Adrenal gland (tissue), 12 donors: ENCODE results near the gene SMIM29. TPM values are rescaled to one million over a fixed set of nuclear protein-coding genes. Genes with fewer than 3 reads are reported as not detected.

Experiments
- DNase-seq, 7 donors: peaks; one replicate each; pipeline ENCODE4 v3.0.0-alpha.2; 2019 to 2020
- H3K27ac ChIP-seq, 5 donors: fragments of 200-600 bp; sonication (generic) in 4 of 5; 1 replicate in 3 of 5; 2 replicates in 2 of 5; pipeline versions ENCODE4 v1.5.1 to v1.8.0; 2016 to 2020; ENCODE audit warnings: mild to moderate bottlenecking in 1 of 5
- H3K27me3 ChIP-seq: fragments of 200-600 bp; 2 replicates; pipeline ENCODE4 v1.8.0; 2021
- H3K36me3 ChIP-seq, 2 donors: fragments of 200-600 bp; replicated peaks in 1 of 2; 1 replicate in 1 of 2; 2 replicates in 1 of 2; pipeline versions ENCODE4 v1.5.1 to v1.8.0; 2018 to 2022
- H3K4me1 ChIP-seq, 2 donors: fragments of 200-600 bp; replicated peaks in 1 of 2; 1 replicate in 1 of 2; 2 replicates in 1 of 2; pipeline versions ENCODE4 v1.5.1 to v1.8.0; 2018 to 2021
- H3K4me3 ChIP-seq, 4 donors: fragments of 200-600 bp; sonication (generic) in 3 of 4; one replicate each; pipeline ENCODE4 v1.5.1; 2016 to 2018
- H3K9me3 ChIP-seq, 3 donors: fragments of 200-600 bp; sonication (generic) in 1 of 3; replicated peaks in 1 of 3; 1 replicate in 2 of 3; 2 replicates in 1 of 3; pipeline versions ENCODE4 v1.5.1 to v1.8.0; 2016 to 2021
- POLR2A ChIP-seq, 2 donors: fragments of 450-650 bp; IDR thresholded peaks; one replicate each; pipeline ENCODE4 v1.6.1; 2017; ENCODE audit warnings: antibody characterized with exemption in 2 of 2, mild to moderate bottlenecking in 2 of 2, moderate library complexity in 1 of 2
- WGBS, 4 donors: extraction: QIAGEN DNeasy Blood & Tissue Kit in 2 of 4; methylation state at CpG; one replicate each; pipeline versions ENCODE4 v1.1.5 to v1.1.7; 2013 to 2017; 5-methylcytosine and 5-hydroxymethylcytosine counted together
- intact Hi-C, 2 donors: fragments of 100-400 bp; cut with DNase I; formaldehyde crosslinking; loops; one replicate each; pipeline versions ENCODE4 v1.14.1 to v1.15.0; 2022 to 2023
- polyA plus RNA-seq, 3 donors: library from polyadenylated mRNA; stranded (reverse); fragments of 200-250 nt in 2 of 3; fragments of 350-450 nt in 1 of 3; fragmentation: Illumina TruSeq in 1 of 3; extraction: RNeasy Lipid Tissue Mini Kit (QIAGEN cat#74804) in 1 of 3; gene quantifications; one replicate each; pipeline ENCODE4 v1.2.3, GENCODE V29; 2013 to 2014
- total RNA-seq, 9 donors: library from RNA; depleted of rRNA in 4 of 9; stranded (reverse); fragments of >200 nt in 4 of 9; fragments of 120-200 nt in 1 of 9; fragmentation: NEBNext Ultra II Directional in 1 of 9; extraction: Animal tissue kit (Norgen Biotek cat#: 25700) in 1 of 9; gene quantifications; one replicate each; pipeline versions ENCODE4 v1.1.0 to v1.2.4, GENCODE V29; 2013 to 2023
- TF ChIP-seq, protein P1 (sequence below), 6 experiments: fragments of 450-650 bp in 4 of 6; fragments of 200-600 bp in 2 of 6; sonication (generic) in 1 of 6; IDR thresholded peaks; 1 replicate in 5 of 6; 2 replicates in 1 of 6; pipeline versions ENCODE4 v1.5.1 to v1.8.0; 2016 to 2021; ENCODE audit warnings: antibody characterized with exemption in 6 of 6, mild to moderate bottlenecking in 2 of 6, moderate library complexity in 1 of 6
- donor health status: healthy with polysubstance abuse.
- donor health status: Bipolar disorder and iron deficiency.
- donor health status: DM: yes; HTN: yes; CAD: no.
- donor health status: DM: no; HTN: no; CAD: no.
- donor health status: DM: no; HTN: no; CAD: no.
- donor health status: DM: yes; HTN: yes; CAD: no.

Gene SMIM29
- total and polyA plus RNA-seq, 12 donors: 9.7 to 122 (median 33.2) TPM

DNA sequence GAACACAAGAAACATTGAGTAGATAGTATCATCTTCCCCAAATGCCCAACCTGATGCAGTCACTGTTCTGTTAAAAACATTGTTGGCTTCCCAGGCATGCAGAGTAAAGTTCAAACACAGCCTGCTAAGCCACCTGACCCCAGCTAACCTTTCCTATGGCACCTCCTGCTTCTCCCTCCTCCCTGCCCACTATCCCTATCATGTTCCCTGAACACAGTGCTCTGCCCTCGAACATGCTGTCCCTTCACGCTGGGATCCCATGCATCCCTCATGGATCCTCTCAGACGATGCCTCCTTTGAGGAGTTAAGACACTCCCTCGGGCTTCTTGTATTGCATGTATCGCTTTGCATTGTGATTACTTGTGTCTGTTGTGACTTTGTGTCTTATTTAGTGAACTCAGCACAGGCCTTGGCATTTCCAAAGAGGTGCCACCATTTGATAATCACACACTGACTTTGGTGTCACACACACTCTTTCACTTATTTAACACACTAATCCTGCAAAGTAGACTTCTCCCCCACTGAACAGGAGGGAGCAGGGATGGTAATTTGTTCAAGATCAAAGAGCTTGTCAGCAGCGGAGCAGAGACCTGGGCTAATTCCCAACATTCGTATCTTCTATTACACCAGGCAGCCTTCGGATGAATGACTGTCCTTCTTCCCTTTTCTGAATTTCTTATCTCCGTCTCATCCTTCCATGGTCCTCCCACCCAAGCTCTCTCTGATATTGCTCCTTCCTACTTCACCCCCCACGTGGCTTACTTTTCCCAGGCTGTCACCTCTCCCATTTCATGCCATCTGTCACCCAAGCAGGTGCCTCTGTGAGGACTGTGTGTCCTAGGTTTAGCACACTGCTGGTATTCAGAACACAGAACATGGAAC, 28.3 kb upstream of the SMIM29 start:
- WGBS, 4 donors: 53 to 62% (median 55%) methylated on average over 10 of the region's 10 CpGs
- H3K4me1 ChIP-seq: peaks cover 0 to 6% of the 10 kb centered on the region in 2 donors
- H3K36me3 ChIP-seq: no peaks in the 10 kb centered on the region
- TF ChIP-seq, protein P1, sequence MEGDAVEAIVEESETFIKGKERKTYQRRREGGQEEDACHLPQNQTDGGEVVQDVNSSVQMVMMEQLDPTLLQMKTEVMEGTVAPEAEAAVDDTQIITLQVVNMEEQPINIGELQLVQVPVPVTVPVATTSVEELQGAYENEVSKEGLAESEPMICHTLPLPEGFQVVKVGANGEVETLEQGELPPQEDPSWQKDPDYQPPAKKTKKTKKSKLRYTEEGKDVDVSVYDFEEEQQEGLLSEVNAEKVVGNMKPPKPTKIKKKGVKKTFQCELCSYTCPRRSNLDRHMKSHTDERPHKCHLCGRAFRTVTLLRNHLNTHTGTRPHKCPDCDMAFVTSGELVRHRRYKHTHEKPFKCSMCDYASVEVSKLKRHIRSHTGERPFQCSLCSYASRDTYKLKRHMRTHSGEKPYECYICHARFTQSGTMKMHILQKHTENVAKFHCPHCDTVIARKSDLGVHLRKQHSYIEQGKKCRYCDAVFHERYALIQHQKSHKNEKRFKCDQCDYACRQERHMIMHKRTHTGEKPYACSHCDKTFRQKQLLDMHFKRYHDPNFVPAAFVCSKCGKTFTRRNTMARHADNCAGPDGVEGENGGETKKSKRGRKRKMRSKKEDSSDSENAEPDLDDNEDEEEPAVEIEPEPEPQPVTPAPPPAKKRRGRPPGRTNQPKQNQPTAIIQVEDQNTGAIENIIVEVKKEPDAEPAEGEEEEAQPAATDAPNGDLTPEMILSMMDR (IDR thresholded peaks at IDR 0.05): no peak
- TF ChIP-seq POLR2A (IDR thresholded peaks at IDR 0.05): no peak
- H3K4me3 ChIP-seq: no peak overlapping the region
- no peaks in the 10 kb centered on the region for H3K9me3 ChIP-seq
- intact Hi-C loops: no loop called here
- H3K27ac ChIP-seq: no peak overlapping the region
- no peaks in the 10 kb centered on the region for H3K27me3 ChIP-seq
- DNase-seq: no peak

DNA sequence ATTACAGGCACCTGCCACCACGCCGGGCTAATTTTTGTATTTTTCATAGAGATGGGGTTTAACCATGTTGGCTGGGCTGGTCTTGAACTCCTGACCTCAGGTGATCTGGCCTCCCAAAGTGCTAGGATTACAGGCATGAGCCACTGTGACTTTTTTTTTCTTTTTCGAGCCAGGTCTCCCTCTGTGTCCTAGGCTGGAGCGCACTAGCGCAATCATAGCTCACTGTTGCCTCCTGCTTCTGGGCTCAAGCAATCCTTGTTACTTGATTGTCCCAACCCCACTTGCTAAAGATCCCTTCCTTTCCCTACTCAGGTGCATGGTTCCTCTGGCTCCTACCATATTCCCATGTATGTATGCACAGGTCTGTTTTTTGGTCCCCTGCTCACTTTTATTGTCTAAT, 27.4 kb upstream of the SMIM29 start:
- no peak overlapping the region for H3K4me3 ChIP-seq
- no peaks in the 10 kb centered on the region for H3K27me3 ChIP-seq
- peaks cover 0 to 6% of the 10 kb centered on the region in 2 donors for H3K4me1 ChIP-seq
- no peak for TF ChIP-seq POLR2A (IDR thresholded peaks at IDR 0.05)
- TF ChIP-seq, protein P1 (IDR thresholded peaks at IDR 0.05): no peak
- no peak overlapping the region for H3K27ac ChIP-seq
- H3K36me3 ChIP-seq: no peaks in the 10 kb centered on the region
- WGBS, 4 donors: 85 to 99% (median 92%) methylated on average over 5 of the region's 5 CpGs
- H3K9me3 ChIP-seq: no peaks in the 10 kb centered on the region
- intact Hi-C loops: no loop called here
- no peak for DNase-seq

DNA sequence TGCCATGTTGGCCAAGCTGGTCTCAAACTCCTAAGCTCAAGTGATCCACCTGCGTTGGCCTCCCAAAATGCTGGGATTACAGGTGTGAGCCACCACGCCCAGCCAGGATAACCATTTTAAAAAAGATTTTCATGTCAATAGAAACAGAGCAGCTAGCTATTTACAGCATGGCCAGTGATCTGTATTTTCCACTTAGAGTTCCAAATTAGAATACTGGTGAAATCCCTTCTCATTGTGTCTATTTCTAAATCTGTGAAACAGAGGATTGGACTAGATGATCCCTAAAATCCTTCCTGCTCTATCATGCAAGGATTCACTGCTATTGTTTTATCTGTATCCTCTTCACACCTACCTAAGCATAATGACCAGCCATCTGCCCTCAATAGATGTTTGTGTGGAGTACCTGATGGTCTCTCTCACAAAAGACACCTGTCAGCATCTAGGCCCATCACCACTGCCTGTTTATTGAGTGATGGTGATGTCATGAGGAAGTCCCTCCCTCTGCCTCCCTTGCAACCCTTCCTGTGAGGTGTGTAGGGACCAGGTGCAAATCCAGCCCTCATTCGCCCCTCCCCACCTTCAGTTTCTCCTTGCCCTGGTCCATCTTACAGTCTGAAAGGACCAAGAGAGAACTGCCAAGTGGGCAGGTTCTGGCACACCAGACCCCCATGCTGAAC, 26.5 kb upstream of the SMIM29 start:
- Histone ChIP-seq H3K4me1 (peaks cover 0 to 6% of the 10 kb centered on the region in 2 donors), H3K4me3 (no peak overlapping the region), H3K9me3 (no peaks in the 10 kb centered on the region), H3K27ac (no peak overlapping the region), H3K36me3 (no peaks in the 10 kb centered on the region), H3K27me3 (no peaks in the 10 kb centered on the region)
- TF ChIP-seq, protein P1 (IDR thresholded peaks at IDR 0.05): no peak
- no peak for TF ChIP-seq POLR2A (IDR thresholded peaks at IDR 0.05)
- no peak for DNase-seq
- 92 to 95% (median 94%) methylated on average over 3 of the region's 3 CpGs for WGBS, 4 donors
- intact Hi-C loops: no loop called here

DNA sequence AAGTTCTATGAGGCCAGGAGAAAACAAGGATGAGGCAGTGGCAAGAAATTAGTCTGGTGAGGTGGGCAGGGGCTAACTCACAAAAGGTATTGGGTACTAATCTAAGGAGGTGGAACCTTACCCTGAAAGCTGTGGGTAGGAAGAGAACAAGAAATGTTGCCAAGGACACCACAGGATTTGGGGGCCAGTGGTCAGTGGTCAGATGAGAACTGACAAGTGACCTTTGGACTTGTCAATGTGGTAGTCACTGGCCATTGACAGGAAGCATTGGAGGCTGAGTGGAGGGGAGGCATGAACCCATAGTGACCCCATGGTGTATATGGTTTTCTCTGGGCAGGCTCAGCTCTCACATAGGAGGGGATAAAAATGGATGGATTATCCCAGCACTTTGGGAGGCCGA, 25.3 kb upstream of the SMIM29 start:
- H3K36me3 ChIP-seq: no peaks in the 10 kb centered on the region
- TF ChIP-seq POLR2A (IDR thresholded peaks at IDR 0.05): no peak
- TF ChIP-seq, protein P1 (IDR thresholded peaks at IDR 0.05): no peak
- no peaks in the 10 kb centered on the region for H3K9me3 ChIP-seq
- no peak overlapping the region for H3K4me3 ChIP-seq
- WGBS, 4 donors: 94 to 100% (median 100%) methylated on average over 1 of the region's 1 CpG
- H3K4me1 ChIP-seq: peaks cover 0 to 6% of the 10 kb centered on the region in 2 donors
- DNase-seq: no peak
- intact Hi-C loops: no loop called here
- no peak overlapping the region for H3K27ac ChIP-seq
- H3K27me3 ChIP-seq: no peaks in the 10 kb centered on the region
